T-cell (primary cell): ENCODE measurements around the gene ZNF362. TPM values are rescaled to one million over a fixed set of nuclear protein-coding genes. Genes with fewer than 3 reads are reported as not detected.

Experiments used
- ATAC-seq, 4 experiments: fragments of 200-7000 bp in 3 of 4; fragments of 150-1000 bp in 1 of 4; cut with Tn5 transposase; replicated peaks in 1 of 4; 1 replicate in 3 of 4; 2 replicates in 1 of 4; pipeline ENCODE4 v1.10.0; 2021; ENCODE audit warnings: moderate library complexity in 3 of 4, mild to moderate bottlenecking in 2 of 4, moderate number of reproducible peaks in 1 of 4
- CTCF ChIA-PET, 2 donors: fragments of 300-600 bp; sonication (Branson Sonifier 250); formaldehyde crosslinking; loops; one replicate each; lab custom pipeline; 2022; ENCODE audit warnings: antibody characterized with exemption in 2 of 2; lab: Charles Lee
- POLR2A ChIA-PET, 2 donors: fragments of 300-600 bp; sonication (Branson Sonifier 250); formaldehyde crosslinking; loops; one replicate each; lab custom pipeline; 2022; ENCODE audit warnings: antibody characterized with exemption in 2 of 2; lab: Charles Lee
- DNase-seq, 35 experiments: peaks; one replicate each; pipeline versions ENCODE4 v3.0.0 to v3.0.0-alpha.2; 2013 to 2023
- H3K27ac ChIP-seq: one replicate; pipeline ENCODE4 v1.5.1; 2013; ENCODE audit warnings: low read length
- H3K27me3 ChIP-seq, 2 experiments: replicated peaks in 1 of 2; 1 replicate in 1 of 2; 2 replicates in 1 of 2; pipeline versions ENCODE4 v1.6.1 to v1.7.0; 2013; ENCODE audit warnings: low read length in 1 of 2, mixed read lengths in 1 of 2; ENCODE audit not compliant: control insufficient read depth in 2 of 2, insufficient read depth in 2 of 2; ENCODE audit errors: extremely low read depth in 1 of 2
- H3K36me3 ChIP-seq, 2 donors: 1 replicate in 1 of 2; 2 replicates in 1 of 2; pipeline versions ENCODE4 v1.6.1 to v1.7.0; 2013; ENCODE audit warnings: low read length in 1 of 2; ENCODE audit not compliant: control insufficient read depth in 2 of 2, insufficient read depth in 1 of 2; ENCODE audit errors: extremely low read depth in 1 of 2
- H3K4me1 ChIP-seq, 2 experiments: 1 replicate in 1 of 2; 2 replicates in 1 of 2; pipeline versions ENCODE4 v1.6.1 to v1.7.0; 2013; ENCODE audit warnings: low read length in 2 of 2, mixed read lengths in 1 of 2; ENCODE audit not compliant: insufficient read depth in 2 of 2, control insufficient read depth in 1 of 2; ENCODE audit errors: extremely low read depth in 1 of 2
- H3K4me3 ChIP-seq, 2 donors: 1 replicate in 1 of 2; 2 replicates in 1 of 2; pipeline versions ENCODE4 v1.5.1 to v1.7.0; 2013; ENCODE audit warnings: mild to moderate bottlenecking in 2 of 2, low read length in 1 of 2, moderate library complexity in 1 of 2; ENCODE audit not compliant: control insufficient read depth in 1 of 2; ENCODE audit errors: extremely low read depth in 1 of 2
- H3K9me3 ChIP-seq: 2 replicates; pipeline ENCODE4 v1.7.0; 2013
- H3K27ac Mint-ChIP-seq, 2 donors: one replicate each; pipeline ENCODE4 v1.8.0; 2020 to 2021; ENCODE audit warnings: mild to moderate bottlenecking in 2 of 2, mixed read lengths in 2 of 2
- H3K27me3 Mint-ChIP-seq, 2 donors: one replicate each; pipeline ENCODE4 v1.8.0; 2021 to 2022; ENCODE audit warnings: mixed read lengths in 2 of 2
- H3K36me3 Mint-ChIP-seq: one replicate; pipeline ENCODE4 v1.8.0; 2021; ENCODE audit warnings: mixed read lengths
- H3K4me1 Mint-ChIP-seq, 3 donors: one replicate each; pipeline ENCODE4 v1.8.0; 2020 to 2022; ENCODE audit warnings: mixed read lengths in 3 of 3, mild to moderate bottlenecking in 1 of 3
- H3K4me3 Mint-ChIP-seq, 3 donors: one replicate each; pipeline ENCODE4 v1.8.0; 2020 to 2022; ENCODE audit warnings: mild to moderate bottlenecking in 3 of 3, mixed read lengths in 3 of 3, moderate library complexity in 3 of 3
- H3K9me3 Mint-ChIP-seq, 3 donors: one replicate each; pipeline ENCODE4 v1.8.0; 2020 to 2022; ENCODE audit warnings: mixed read lengths in 3 of 3
- WGBS: methylation state at CpG from one replicate; pipeline ENCODE4 v1.1.5; 2013; ENCODE audit warnings: missing lambda C conversion rate; ENCODE audit not compliant: insufficient coverage; 5-methylcytosine and 5-hydroxymethylcytosine counted together
- total RNA-seq, 35 experiments: library from RNA in 6 of 35; stranded (reverse) in 6 of 35; fragments of 120-200 nt in 1 of 35; gene quantifications; one replicate each; pipeline versions ENCODE4 v1.2.1 to v1.2.4 and lab custom pipeline; 2013 to 2026

ZNF362 gene
- total RNA-seq, 5 donors from 2014 or later (not counting 1 experiment from before 2014, with no cell fraction given) = 22.9 to 31.4 (median 24.5) TPM

DNA sequence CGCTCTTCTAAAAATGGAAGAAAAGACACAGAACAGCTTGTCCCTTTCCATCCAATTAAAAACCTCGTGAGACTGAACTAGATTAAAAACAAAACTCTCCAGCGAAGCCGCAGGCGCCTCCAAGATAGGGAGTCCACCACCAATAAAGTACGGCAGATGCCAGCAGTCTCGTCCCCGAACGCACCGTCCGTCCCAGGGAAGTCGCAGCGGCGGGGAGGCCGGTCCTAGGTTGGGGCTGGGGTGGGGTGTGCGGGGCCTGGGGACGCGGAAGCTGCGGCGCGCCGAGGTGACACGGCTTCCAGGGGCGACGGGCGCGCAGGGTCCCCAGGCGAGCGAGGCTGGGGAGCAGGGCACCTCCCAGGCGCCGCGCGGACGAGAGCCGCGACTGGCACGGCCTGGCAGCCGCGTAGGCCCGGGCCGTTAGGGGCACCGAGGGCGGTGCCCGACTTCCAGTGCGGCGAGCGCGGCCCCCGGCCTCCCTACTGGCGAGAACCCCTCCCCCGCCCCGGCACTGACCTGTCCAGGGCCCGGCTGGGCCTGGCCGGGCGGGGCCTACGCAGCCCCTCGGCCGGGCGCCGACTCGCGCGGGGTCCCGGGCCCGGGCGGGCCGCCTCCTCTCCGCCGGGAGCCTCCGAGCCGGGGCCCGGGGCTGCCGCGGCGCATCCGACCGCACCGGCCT is 92.9 kb downstream of the ZNF362 start:
- H3K27me3 Mint-ChIP-seq = no peaks in the 10 kb centered on the region
- no peaks in the 10 kb centered on the region for H3K9me3 Mint-ChIP-seq
- under 1% methylated on average over 64 of the region's 78 CpGs for WGBS
- Histone ChIP-seq H3K9me3 (no peaks in the 10 kb centered on the region), H3K27ac (no peak overlapping the region), H3K4me3 (peak overlapping the region; percentile 48 to 72), H3K36me3 (no peaks in the 10 kb centered on the region), H3K4me1 (peaks cover 22 to 29% of the 10 kb centered on the region in 2 experiments), H3K27me3 (no peaks in the 10 kb centered on the region)
- H3K27ac Mint-ChIP-seq = peak overlapping the region; percentile 86 to 88
- H3K36me3 Mint-ChIP-seq = peaks cover 5% of the 10 kb centered on the region
- H3K4me3 Mint-ChIP-seq = peak overlapping the region; percentile 88 to 93 (median 93)
- DNase-seq (peak in 34 of 35 experiments; percentile 3 to 63 (median 34)), ATAC-seq (peak; percentile 46 to 62 (median 55))
- POLR2A ChIA-PET = interaction anchor here (0.6 to 0.7 kb wide), 5 partner anchors 8 to 1016 kb away, joined by 3 to 8 read pairs (median 5); no protein-coding TSS in a partner anchor
- peaks cover 43 to 53% (median 50%) of the 10 kb centered on the region in 3 donors for H3K4me1 Mint-ChIP-seq
- CTCF ChIA-PET = interaction anchor here in 1 of 2 donors (0.6 kb wide), 1 partner anchor 269 kb away, joined by 3 read pairs; no protein-coding TSS in a partner anchor

DNA sequence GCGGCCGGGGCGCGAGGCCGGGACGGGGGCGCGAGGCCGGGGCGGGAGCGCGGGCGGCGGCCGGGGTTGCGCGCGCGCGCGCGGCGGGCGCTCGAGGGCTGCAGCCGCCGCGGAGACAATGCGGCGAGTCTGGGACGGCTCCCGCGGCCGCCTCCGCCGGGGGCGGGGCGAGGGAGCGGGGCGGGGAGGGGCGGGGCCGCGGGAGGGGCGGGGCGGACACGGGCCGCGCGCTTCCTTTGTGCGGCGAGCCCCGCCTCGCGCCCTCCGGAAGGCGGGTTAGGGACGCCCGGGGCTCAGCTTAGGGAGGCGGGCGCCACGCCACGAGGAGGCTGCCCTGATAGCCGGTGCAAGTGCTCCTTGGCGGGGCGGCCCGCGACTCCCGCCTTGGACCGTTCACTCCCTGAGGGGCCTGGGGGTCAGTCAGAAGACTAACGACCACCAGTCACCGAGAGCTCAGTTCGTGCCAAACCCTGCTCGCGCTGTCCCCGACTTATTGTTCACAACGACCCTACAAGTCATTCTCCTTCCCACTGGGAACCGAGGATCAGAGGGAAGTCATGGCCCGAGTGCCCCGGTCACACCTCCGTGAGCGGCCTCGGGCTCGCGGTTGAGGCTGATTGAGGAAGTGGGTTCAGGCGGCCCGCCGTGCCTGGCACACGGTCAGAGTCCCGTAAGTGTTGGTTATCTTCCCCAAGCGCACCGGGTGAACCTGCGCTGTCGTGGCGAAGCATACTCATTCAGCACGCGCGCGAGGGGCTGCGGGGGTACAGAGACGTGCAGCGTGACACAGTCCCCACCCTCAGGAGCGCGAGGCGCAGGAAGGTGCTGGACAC is 93.7 kb downstream of the ZNF362 start:
- under 1% methylated on average over 89 of the region's 104 CpGs for WGBS
- Mint-ChIP-seq H3K4me1 (peaks cover 39 to 49% (median 48%) of the 10 kb centered on the region in 3 donors), H3K4me3 (peak overlapping the region; percentile 87 to 88 (median 87)), H3K27ac (peak overlapping the region; percentile 87 to 91), H3K9me3 (no peaks in the 10 kb centered on the region), H3K27me3 (no peaks in the 10 kb centered on the region), H3K36me3 (peaks cover 5% of the 10 kb centered on the region)
- Histone ChIP-seq H3K4me1 (peaks cover 22 to 29% of the 10 kb centered on the region in 2 experiments), H3K36me3 (no peaks in the 10 kb centered on the region), H3K4me3 (peak overlapping the region; percentile 70 to 87), H3K27me3 (no peaks in the 10 kb centered on the region), H3K9me3 (no peaks in the 10 kb centered on the region), H3K27ac (peak overlapping the region; percentile 48)
- peak; percentile 48 to 89 (median 71) for DNase-seq
- ChIA-PET CTCF (interaction anchor here in 1 of 2 donors (0.6 kb wide), 1 partner anchor 270 kb away, joined by 3 read pairs; no protein-coding TSS in a partner anchor), POLR2A (interaction anchor here (0.6 to 1.0 kb wide), 4 partner anchors 10 to 1017 kb away, joined by 3 to 6 read pairs (median 4); no protein-coding TSS in a partner anchor)
- peak; percentile 86 to 88 (median 88) for ATAC-seq

Other genes with a start within 250 kb of the ZNF362 start
- gene AK2, start 219.6 kb upstream of the ZNF362 start, total RNA-seq = 10 to 100 TPM; 57.2 to 92.9 (median 81.9) TPM
- gene AZIN2, start 175.3 kb upstream of the ZNF362 start, total RNA-seq = 10 to 100 TPM in 2 of 5 donors, 1 to 10 TPM in 3; 5.6 to 10.7 (median 9.7) TPM
- gene TRIM62, start 74.4 kb upstream of the ZNF362 start, total RNA-seq = 10 to 100 TPM; 20.3 to 31.8 (median 24.3) TPM
- under 1 TPM in 1 of 5 donors, not detected in 4; 0.26 TPM for gene A3GALT2, start 64.6 kb downstream of the ZNF362 start, total RNA-seq
- gene PHC2, start 174.6 kb downstream of the ZNF362 start, total RNA-seq = 10 to 100 TPM; 29.7 to 39.3 (median 37.9) TPM
- gene ZSCAN20, start 216.2 kb downstream of the ZNF362 start, total RNA-seq = 1 to 10 TPM; 1.2 to 3.1 (median 2.7) TPM